DND-41 (cell line): ENCODE data around the gene SNTB2.

Experiments used
- EZH2 ChIP-seq: IDR thresholded peaks from 3 replicates; pipeline ENCODE4 v1.6.1; 2012; ENCODE audit warnings: borderline replicate concordance, low read depth, mild to moderate bottlenecking, moderate library complexity, low read length, inconsistent platforms; ENCODE audit not compliant: severe bottlenecking
- TF ChIP-seq, protein P1 (sequence below): IDR thresholded peaks from 2 replicates; pipeline ENCODE4 v1.5.1; 2012; ENCODE audit warnings: borderline replicate concordance, low read length, moderate library complexity, mild to moderate bottlenecking; ENCODE audit not compliant: poor library complexity, severe bottlenecking; ENCODE audit errors: extremely low read depth

DNA sequence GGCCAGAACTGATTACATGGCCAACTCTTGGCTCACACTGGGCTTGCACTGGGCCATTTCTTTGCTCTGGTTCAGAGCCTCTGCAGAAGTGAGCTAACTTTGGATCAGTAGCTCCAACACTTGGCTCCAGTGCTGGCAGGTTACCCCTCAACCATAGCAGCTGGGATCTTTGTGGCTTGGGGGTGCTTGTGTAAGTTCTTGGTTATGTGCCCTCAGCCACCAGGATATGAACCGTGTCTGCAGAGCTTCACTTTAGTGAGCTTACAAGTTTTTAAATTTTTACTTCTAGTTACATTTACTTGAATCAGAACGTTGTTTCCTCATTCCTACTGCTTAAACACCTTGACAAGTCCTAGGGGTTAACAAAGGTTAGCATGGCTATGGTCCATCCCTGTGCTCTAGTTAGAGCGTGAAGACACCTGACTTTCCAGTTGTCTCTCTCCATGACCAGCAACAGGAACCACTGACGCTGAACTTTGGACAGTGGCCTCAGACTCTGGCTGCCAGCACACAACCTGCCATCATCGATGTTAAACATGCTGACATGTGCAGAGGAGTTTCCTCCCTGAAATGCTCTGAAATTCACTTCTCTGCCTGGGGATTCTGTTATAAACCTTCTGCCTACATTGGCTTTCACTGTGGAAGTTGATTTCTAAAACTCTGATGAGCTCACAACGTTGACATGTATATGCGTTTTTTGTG is 139.4 kb downstream of the SNTB2 start:
- TF ChIP-seq, protein P1, sequence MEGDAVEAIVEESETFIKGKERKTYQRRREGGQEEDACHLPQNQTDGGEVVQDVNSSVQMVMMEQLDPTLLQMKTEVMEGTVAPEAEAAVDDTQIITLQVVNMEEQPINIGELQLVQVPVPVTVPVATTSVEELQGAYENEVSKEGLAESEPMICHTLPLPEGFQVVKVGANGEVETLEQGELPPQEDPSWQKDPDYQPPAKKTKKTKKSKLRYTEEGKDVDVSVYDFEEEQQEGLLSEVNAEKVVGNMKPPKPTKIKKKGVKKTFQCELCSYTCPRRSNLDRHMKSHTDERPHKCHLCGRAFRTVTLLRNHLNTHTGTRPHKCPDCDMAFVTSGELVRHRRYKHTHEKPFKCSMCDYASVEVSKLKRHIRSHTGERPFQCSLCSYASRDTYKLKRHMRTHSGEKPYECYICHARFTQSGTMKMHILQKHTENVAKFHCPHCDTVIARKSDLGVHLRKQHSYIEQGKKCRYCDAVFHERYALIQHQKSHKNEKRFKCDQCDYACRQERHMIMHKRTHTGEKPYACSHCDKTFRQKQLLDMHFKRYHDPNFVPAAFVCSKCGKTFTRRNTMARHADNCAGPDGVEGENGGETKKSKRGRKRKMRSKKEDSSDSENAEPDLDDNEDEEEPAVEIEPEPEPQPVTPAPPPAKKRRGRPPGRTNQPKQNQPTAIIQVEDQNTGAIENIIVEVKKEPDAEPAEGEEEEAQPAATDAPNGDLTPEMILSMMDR = no peak
- no peak for TF ChIP-seq EZH2
